ENCODE data around the gene HEMGN.

DNA sequence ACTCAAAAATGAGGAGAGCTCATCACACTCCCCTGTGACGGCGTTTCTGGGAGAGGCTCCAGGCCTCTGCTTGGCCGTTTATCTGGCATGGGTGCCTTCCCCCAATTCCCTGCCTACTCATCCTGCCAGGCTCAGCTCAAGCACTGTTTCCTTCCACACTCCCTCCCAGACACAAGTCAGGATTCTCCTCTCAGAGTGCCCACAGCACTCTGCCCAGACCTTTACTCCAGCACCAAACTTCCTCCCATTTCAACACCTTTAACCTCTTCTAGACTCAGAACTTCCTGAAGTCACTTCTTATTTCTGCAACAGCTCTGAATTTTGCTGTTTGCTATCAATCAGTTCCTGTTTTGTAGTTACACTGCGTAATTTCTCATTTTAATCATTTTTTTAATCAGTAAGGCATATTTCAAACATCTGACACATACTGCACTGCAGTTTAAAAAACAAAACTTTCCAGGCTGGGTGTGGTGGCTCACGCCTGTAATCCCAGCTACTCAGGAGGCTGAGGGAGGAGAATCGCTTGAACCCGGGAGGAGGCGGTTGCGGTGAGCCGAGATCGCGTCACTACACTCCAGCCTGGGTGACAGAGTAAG is 31.6 kb downstream of the HEMGN start:
- TF ChIP-seq, protein P1, sequence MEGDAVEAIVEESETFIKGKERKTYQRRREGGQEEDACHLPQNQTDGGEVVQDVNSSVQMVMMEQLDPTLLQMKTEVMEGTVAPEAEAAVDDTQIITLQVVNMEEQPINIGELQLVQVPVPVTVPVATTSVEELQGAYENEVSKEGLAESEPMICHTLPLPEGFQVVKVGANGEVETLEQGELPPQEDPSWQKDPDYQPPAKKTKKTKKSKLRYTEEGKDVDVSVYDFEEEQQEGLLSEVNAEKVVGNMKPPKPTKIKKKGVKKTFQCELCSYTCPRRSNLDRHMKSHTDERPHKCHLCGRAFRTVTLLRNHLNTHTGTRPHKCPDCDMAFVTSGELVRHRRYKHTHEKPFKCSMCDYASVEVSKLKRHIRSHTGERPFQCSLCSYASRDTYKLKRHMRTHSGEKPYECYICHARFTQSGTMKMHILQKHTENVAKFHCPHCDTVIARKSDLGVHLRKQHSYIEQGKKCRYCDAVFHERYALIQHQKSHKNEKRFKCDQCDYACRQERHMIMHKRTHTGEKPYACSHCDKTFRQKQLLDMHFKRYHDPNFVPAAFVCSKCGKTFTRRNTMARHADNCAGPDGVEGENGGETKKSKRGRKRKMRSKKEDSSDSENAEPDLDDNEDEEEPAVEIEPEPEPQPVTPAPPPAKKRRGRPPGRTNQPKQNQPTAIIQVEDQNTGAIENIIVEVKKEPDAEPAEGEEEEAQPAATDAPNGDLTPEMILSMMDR (conservative IDR thresholded peaks at IDR 0.05; ENCODE audit: low read depth, low read length), result no peak
- TF ChIP-seq BHLHE40 (IDR thresholded peaks at IDR 0.05; ENCODE audit: low read depth, low read length), result no peak
- TF ChIP-seq, protein P2, sequence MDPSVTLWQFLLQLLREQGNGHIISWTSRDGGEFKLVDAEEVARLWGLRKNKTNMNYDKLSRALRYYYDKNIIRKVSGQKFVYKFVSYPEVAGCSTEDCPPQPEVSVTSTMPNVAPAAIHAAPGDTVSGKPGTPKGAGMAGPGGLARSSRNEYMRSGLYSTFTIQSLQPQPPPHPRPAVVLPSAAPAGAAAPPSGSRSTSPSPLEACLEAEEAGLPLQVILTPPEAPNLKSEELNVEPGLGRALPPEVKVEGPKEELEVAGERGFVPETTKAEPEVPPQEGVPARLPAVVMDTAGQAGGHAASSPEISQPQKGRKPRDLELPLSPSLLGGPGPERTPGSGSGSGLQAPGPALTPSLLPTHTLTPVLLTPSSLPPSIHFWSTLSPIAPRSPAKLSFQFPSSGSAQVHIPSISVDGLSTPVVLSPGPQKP (IDR thresholded peaks at IDR 0.05; ENCODE audit: borderline replicate concordance, low read depth, low read length), result no peak
- TF ChIP-seq, protein P3, sequence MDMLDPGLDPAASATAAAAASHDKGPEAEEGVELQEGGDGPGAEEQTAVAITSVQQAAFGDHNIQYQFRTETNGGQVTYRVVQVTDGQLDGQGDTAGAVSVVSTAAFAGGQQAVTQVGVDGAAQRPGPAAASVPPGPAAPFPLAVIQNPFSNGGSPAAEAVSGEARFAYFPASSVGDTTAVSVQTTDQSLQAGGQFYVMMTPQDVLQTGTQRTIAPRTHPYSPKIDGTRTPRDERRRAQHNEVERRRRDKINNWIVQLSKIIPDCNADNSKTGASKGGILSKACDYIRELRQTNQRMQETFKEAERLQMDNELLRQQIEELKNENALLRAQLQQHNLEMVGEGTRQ (IDR thresholded peaks at IDR 0.05; ENCODE audit: low read depth, low read length), result no peak
- TF ChIP-seq POLR2A (IDR thresholded peaks at IDR 0.05; ENCODE audit: low read depth, low read length), result no peak
